ENCODE data around the gene RCCD1.

The RCCD1 gene

DNA sequence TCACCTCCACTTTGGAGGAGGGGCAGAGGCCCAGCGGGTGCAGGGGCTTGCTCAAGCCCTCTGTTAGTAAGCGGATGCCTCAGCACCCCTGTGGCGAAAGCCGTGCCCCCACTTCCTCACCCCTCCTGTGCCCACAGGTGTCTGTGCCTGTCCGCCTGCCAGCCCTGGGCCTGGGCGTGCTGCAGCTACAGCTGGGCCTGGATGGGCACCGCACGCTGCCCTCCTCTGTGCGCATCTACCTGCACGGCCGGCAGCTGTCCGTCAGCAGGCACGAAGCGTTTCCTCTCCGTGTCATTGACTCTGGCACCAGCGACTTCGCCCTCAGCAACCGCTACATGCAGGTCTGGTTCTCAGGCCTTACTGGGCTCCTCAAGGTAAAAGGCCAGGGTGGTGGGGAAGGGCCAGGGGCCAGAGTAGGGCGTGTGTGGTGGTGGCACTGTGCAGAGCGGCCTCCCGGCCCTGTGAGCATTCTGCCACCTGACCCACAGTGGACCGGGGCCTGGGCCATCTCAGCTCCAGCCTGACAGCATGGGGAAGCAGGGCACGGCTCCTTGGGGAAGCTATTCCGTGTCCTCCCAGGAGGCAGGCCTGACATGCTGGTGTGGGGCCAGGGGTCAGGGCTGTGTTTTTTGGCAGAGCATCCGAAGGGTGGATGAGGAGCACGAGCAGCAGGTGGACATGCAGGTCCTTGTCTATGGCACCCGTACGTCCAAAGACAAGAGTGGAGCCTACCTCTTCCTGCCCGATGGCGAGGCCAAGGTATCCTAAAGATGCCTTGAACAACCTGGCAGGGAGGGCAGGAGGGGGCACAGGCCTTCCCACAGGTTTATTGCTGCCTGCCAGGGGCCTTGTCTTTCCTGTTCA, 42.5 kb upstream of the RCCD1 start:
- H3K9ac ChIP-seq (ENCODE audit: low read depth, low read length) = no peak overlapping the region
- no peak overlapping the region for H3K27ac ChIP-seq (ENCODE audit: low read length)
- H3K36me3 ChIP-seq (ENCODE audit: insufficient read depth, low read depth, low read length) = peaks cover 8% of the 10 kb centered on the region
- no peaks in the 10 kb centered on the region for H3K27me3 ChIP-seq (ENCODE audit: insufficient read depth, low read length)
- H3K4me3 ChIP-seq (ENCODE audit: low read length) = no peak overlapping the region
- no peaks in the 10 kb centered on the region for H3K9me3 ChIP-seq (ENCODE audit: insufficient read depth, low read depth, low read length)
- no peaks in the 10 kb centered on the region for H3K4me1 ChIP-seq (ENCODE audit: insufficient read depth, low read length)

DNA sequence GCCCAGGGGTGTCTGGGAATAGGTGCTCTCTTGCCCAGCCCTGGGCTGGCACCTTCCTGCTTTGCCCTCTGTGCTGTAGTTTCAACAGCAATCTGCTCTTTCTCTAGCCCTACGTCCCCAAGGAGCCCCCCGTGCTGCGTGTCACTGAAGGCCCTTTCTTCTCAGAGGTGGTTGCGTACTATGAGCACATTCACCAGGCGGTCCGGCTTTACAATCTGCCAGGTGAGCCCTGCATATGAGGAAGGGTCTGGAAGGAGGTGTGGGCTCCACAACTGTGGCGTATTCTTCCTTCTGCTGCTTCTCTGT, 42.0 kb upstream of the RCCD1 start:
- Histone ChIP-seq H3K27ac (ENCODE audit: low read length) (no peak overlapping the region), H3K27me3 (ENCODE audit: insufficient read depth, low read length) (no peaks in the 10 kb centered on the region), H3K4me1 (ENCODE audit: insufficient read depth, low read length) (no peaks in the 10 kb centered on the region), H3K9me3 (ENCODE audit: insufficient read depth, low read depth, low read length) (no peaks in the 10 kb centered on the region), H3K9ac (ENCODE audit: low read depth, low read length) (no peak overlapping the region), H3K36me3 (ENCODE audit: insufficient read depth, low read depth, low read length) (peaks cover 8% of the 10 kb centered on the region), H3K4me3 (ENCODE audit: low read length) (no peak overlapping the region)

DNA sequence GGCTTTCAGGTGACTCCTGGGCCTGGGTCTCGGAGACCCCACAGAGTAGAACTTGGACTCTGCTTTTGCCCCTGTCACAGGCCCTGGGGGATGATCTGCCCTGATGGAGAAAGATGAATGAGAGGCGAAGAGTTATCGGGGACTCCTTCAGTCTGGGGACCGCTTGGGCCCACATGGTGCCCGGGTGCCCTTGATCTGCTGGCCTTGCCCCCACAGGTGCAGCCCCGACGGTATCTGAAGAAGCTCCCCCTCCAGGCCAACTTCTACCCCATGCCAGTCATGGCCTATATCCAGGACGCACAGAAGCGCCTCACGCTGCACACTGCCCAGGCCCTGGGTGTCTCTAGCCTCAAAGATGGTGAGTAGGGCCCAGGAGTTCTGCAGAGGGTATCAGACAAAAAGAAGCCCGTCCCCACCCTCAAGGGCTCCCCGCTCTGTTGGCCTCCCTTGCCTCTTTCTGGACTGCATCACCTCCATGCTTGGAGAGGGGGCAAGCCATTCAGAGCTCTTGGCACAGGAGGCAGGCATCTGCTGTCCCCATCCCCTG, 41.2 kb upstream of the RCCD1 start:
- Histone ChIP-seq H3K4me1 (ENCODE audit: insufficient read depth, low read length) (no peaks in the 10 kb centered on the region), H3K9me3 (ENCODE audit: insufficient read depth, low read depth, low read length) (no peaks in the 10 kb centered on the region), H3K9ac (ENCODE audit: low read depth, low read length) (no peak overlapping the region), H3K4me3 (ENCODE audit: low read length) (no peak overlapping the region), H3K36me3 (ENCODE audit: insufficient read depth, low read depth, low read length) (peaks cover 9% of the 10 kb centered on the region), H3K27me3 (ENCODE audit: insufficient read depth, low read length) (no peaks in the 10 kb centered on the region), H3K27ac (ENCODE audit: low read length) (no peak overlapping the region)

DNA sequence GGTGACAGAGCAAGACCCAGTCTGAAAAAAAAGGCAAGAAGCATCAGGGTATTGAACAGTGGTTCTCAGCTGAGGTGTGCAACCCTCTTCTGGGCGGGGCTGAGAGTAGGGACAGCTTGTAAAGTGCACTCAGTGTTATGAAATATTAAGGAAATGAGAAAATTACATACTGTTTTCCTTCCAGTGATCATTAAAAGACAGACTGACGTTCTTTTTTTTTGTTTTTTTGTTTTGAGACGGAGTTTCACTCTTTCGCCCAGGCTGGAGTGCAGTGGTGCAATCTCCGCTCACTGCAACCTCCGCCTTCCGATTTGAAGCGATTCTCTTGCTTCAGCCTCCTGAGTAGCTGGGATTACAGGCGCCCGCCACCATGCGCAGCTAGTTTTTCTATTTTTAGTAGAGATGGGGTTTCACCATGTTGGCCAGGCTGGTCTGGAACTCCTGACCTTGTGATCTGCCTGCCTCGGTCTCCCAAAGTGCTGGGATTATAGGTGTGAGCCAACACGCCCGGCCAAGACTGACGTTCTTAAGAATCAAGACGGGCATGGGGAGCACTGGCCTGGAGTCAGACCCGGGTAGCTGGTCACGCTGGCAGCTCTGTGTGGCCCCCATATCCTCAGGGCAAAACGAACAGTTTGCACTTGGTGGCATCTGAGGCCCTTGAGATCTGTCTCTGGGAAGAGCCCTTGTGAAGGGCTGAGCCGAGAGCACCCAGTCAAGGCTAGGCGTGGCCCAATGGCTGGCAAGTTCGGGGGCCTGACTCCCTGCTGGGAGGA, 40.2 kb upstream of the RCCD1 start:
- Histone ChIP-seq H3K4me1 (ENCODE audit: insufficient read depth, low read length) (no peaks in the 10 kb centered on the region), H3K36me3 (ENCODE audit: insufficient read depth, low read depth, low read length) (peaks cover 17% of the 10 kb centered on the region), H3K27ac (ENCODE audit: low read length) (no peak overlapping the region), H3K9me3 (ENCODE audit: insufficient read depth, low read depth, low read length) (no peaks in the 10 kb centered on the region), H3K27me3 (ENCODE audit: insufficient read depth, low read length) (no peaks in the 10 kb centered on the region), H3K4me3 (ENCODE audit: low read length) (no peak overlapping the region), H3K9ac (ENCODE audit: low read depth, low read length) (no peak overlapping the region)

DNA sequence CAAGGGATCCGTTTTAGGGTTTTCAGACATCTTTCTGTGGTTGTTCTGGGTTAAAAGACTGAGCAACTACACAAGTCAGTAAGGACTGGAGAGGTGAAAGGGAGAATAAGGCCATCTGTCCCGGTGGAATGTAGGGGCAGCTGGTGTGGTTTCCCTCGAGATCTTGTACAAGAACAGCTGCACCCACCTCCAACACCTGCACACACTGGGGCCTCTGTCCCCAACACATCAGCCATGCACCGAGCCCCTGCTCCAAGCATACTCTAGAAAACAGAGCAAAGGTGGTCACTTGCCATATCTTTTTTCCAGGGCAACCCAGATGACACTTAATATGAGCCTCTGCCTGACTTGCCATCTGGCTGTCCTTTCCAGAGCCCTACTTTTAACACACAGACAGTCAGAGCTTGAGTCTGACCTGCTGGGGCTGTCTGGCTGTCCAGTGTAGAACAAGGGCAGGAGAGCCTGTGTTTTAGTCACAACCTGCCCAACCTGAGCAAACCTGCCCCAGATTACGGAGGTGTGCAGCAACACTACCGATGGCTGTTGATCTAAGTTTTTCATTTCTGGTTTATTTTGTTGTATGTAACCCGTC, 39.4 kb upstream of the RCCD1 start:
- Histone ChIP-seq H3K27ac (ENCODE audit: low read length) (no peak overlapping the region), H3K9me3 (ENCODE audit: insufficient read depth, low read depth, low read length) (no peaks in the 10 kb centered on the region), H3K27me3 (ENCODE audit: insufficient read depth, low read length) (no peaks in the 10 kb centered on the region), H3K4me1 (ENCODE audit: insufficient read depth, low read length) (no peaks in the 10 kb centered on the region), H3K4me3 (ENCODE audit: low read length) (no peak overlapping the region), H3K9ac (ENCODE audit: low read depth, low read length) (no peak overlapping the region), H3K36me3 (ENCODE audit: insufficient read depth, low read depth, low read length) (peaks cover 21% of the 10 kb centered on the region)

DNA sequence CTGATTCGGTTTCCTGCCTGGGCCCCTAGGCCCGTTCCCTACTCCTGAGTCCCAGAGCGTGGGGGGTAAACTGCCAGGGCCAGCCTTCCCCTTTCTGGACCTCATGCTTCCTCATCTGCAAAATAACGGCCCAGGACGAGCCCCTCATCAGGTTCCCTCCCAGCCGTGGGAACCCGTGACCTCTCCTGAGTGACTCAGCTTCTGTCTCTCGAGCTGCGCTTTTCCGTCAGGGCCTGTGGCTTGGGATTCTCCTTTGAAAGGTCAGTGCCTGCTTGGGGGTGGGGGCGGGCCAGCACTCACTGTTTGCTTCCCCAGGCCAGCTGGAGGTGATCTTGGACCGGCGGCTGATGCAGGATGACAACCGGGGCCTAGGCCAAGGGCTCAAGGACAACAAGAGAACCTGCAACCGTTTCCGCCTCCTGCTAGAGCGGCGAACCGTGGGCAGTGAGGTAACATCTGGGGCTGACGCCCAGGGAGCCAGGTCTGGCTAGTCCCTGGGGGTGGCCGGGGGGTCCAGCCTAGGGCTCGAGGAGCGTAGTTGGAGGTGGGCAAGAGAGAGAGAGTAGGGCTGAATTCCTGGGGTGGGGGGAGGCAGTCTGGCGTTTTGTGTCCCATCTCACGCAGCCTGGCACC, 38.8 kb upstream of the RCCD1 start:
- no peaks in the 10 kb centered on the region for H3K9me3 ChIP-seq (ENCODE audit: insufficient read depth, low read depth, low read length)
- H3K27me3 ChIP-seq (ENCODE audit: insufficient read depth, low read length) = no peaks in the 10 kb centered on the region
- H3K36me3 ChIP-seq (ENCODE audit: insufficient read depth, low read depth, low read length) = peaks cover 21% of the 10 kb centered on the region
- no peak overlapping the region for H3K9ac ChIP-seq (ENCODE audit: low read depth, low read length)
- no peak overlapping the region for H3K27ac ChIP-seq (ENCODE audit: low read length)
- no peak overlapping the region for H3K4me3 ChIP-seq (ENCODE audit: low read length)
- no peaks in the 10 kb centered on the region for H3K4me1 ChIP-seq (ENCODE audit: insufficient read depth, low read length)

DNA sequence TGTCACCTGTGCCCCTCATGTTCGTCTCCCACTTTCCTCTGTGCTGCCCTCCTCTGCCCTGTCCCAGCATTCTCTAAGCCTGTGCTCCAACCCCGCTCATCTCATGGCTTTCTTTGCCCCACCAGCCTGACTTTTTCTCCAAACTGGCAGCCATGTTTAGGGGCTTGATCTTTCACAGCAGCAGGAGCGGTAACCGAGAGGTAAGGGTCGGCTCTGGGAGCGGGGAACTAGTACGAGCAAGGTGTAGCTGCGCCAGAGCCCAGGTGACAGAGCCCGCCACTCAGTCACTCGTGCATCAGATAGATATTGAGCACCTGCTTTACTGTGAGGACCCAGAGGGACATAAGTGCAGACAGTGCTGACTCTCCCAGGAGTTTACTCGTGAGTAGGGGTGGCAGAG, 38.2 kb upstream of the RCCD1 start:
- H3K4me3 ChIP-seq (ENCODE audit: low read length) = no peak overlapping the region
- H3K9ac ChIP-seq (ENCODE audit: low read depth, low read length) = no peak overlapping the region
- no peaks in the 10 kb centered on the region for H3K4me1 ChIP-seq (ENCODE audit: insufficient read depth, low read length)
- H3K27ac ChIP-seq (ENCODE audit: low read length) = no peak overlapping the region
- no peaks in the 10 kb centered on the region for H3K27me3 ChIP-seq (ENCODE audit: insufficient read depth, low read length)
- H3K9me3 ChIP-seq (ENCODE audit: insufficient read depth, low read depth, low read length) = no peaks in the 10 kb centered on the region
- H3K36me3 ChIP-seq (ENCODE audit: insufficient read depth, low read depth, low read length) = peaks cover 25% of the 10 kb centered on the region

DNA sequence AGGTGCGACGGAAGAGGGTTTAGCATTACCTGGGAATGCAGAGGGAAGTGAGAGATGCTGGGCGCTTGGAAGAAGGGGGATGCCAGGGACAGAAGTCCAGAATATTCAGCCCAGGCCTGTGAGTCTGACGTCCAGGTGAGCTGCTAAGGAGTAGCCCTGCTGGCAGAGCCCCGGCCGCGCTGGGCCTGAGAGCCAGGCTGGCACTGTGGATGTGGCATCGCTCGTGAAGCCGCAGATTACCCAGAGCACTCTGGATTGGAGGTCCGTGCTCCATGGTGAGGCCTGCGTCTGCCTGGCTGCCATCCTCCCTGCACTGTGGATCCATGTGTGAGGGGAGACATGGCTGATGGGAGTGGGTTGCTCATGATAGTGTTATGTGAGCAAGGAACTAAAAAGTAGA, 37.1 kb upstream of the RCCD1 start:
- Histone ChIP-seq H3K27me3 (ENCODE audit: insufficient read depth, low read length) (no peaks in the 10 kb centered on the region), H3K9me3 (ENCODE audit: insufficient read depth, low read depth, low read length) (no peaks in the 10 kb centered on the region), H3K36me3 (ENCODE audit: insufficient read depth, low read depth, low read length) (peaks cover 25% of the 10 kb centered on the region), H3K27ac (ENCODE audit: low read length) (no peak overlapping the region), H3K9ac (ENCODE audit: low read depth, low read length) (no peak overlapping the region), H3K4me1 (ENCODE audit: insufficient read depth, low read length) (no peaks in the 10 kb centered on the region), H3K4me3 (ENCODE audit: low read length) (no peak overlapping the region)

DNA sequence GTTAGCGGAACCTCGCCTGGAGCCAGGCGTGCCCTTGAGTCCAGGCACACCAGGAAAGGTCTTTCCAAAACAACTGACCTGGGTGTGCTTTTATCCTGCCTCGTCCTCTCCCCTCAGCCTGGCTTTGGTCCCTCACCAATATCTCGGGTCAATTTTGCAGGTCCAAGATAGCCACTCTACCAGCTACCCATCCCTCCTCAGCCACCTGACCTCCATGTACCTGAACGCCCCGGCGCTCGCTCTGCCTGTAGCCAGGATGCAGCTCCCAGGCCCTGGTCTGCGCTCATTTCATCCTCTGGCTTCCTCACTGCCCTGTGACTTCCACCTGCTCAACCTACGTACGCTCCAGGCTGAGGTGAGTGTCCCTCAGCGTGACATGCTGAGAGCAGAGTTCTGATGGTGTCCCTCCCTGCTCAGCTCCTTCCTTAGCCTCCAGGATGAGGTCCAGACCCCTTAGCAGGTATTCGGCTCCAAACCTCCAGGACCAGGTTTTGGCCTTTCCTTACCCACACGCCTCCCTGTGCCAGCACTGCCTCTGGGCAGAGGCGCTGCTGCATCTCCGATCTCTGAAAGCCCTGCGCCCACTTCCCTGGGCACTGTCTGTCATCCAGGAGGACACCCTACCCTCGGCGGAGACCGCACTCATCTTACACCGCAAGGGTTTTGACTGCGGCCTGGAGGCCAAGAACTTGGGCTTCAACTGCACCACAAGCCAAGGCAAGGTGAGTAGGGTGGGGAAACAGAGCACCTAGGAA, 36.5 kb upstream of the RCCD1 start:
- H3K4me3 ChIP-seq (ENCODE audit: low read length) = no peak overlapping the region
- no peak overlapping the region for H3K9ac ChIP-seq (ENCODE audit: low read depth, low read length)
- H3K27me3 ChIP-seq (ENCODE audit: insufficient read depth, low read length) = no peaks in the 10 kb centered on the region
- peaks cover 20% of the 10 kb centered on the region for H3K36me3 ChIP-seq (ENCODE audit: insufficient read depth, low read depth, low read length)
- H3K4me1 ChIP-seq (ENCODE audit: insufficient read depth, low read length) = no peaks in the 10 kb centered on the region
- H3K27ac ChIP-seq (ENCODE audit: low read length) = no peak overlapping the region
- no peaks in the 10 kb centered on the region for H3K9me3 ChIP-seq (ENCODE audit: insufficient read depth, low read depth, low read length)

DNA sequence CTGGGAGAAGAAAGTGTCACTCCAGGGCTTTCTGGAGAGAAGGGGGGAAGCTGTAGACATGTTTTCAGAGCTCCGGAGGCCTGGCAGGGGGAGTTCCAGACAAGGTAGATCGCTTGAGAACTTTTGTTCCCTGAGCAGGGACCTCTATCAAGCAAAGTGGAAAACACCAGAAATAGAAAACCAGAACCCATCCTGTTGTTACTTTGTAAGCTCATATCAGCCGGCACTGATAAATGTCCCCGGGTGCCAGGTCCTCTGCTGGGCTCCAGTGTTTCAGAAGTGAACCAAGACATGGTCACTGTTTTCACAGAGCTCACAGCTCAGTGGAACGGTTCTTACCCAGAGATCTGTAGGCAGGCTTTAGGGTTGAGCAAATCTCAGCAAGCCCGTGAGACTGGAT, 35.8 kb upstream of the RCCD1 start:
- Histone ChIP-seq H3K9me3 (ENCODE audit: insufficient read depth, low read depth, low read length) (no peaks in the 10 kb centered on the region), H3K4me3 (ENCODE audit: low read length) (no peak overlapping the region), H3K27ac (ENCODE audit: low read length) (no peak overlapping the region), H3K4me1 (ENCODE audit: insufficient read depth, low read length) (no peaks in the 10 kb centered on the region), H3K36me3 (ENCODE audit: insufficient read depth, low read depth, low read length) (peaks cover 17% of the 10 kb centered on the region), H3K9ac (ENCODE audit: low read depth, low read length) (no peak overlapping the region), H3K27me3 (ENCODE audit: insufficient read depth, low read length) (no peaks in the 10 kb centered on the region)

DNA sequence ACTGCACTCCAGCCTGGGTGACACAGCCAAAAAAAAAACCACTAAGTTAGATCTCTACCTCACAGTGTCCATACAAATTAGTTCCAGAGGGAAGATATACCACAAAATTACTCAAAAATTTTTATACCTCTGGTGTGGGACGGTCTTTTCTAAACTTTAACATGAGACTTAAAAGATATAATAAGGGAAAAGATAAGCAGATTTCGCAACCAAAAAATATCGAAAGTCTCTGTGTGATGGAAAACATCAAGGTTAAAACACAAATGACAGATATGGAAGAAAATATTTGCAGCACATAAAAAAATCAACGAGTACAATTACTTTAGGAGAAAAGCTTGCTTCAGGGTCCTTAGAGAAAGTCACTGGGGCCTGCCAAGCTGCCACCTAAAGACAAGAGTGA, 32.8 kb upstream of the RCCD1 start:
- Histone ChIP-seq H3K27me3 (ENCODE audit: insufficient read depth, low read length) (no peaks in the 10 kb centered on the region), H3K36me3 (ENCODE audit: insufficient read depth, low read depth, low read length) (peaks cover 17% of the 10 kb centered on the region), H3K4me3 (ENCODE audit: low read length) (no peak overlapping the region), H3K9me3 (ENCODE audit: insufficient read depth, low read depth, low read length) (no peaks in the 10 kb centered on the region), H3K4me1 (ENCODE audit: insufficient read depth, low read length) (no peaks in the 10 kb centered on the region), H3K27ac (ENCODE audit: low read length) (no peak overlapping the region), H3K9ac (ENCODE audit: low read depth, low read length) (no peak overlapping the region)

Data from iPS-20b (cell line).